Progenitor cell of endocrine pancreas (in vitro differentiated cells): ENCODE measurements around the gene RIMBP2. TPM values are rescaled to one million over a fixed set of nuclear protein-coding genes. Genes with fewer than 3 reads are reported as not detected.

Source experiments
- DNase-seq: peaks from one replicate; pipeline ENCODE4 v3.0.0; 2021; ENCODE audit warnings: low spot score; ENCODE audit not compliant: unreplicated experiment
- H3K27ac Mint-ChIP-seq: 2 replicates; pipeline ENCODE4 v1.8.0; 2021; ENCODE audit warnings: mild to moderate bottlenecking, moderate library complexity, mixed read lengths
- H3K27me3 Mint-ChIP-seq: 2 replicates; pipeline ENCODE4 v1.8.0; 2021; ENCODE audit warnings: mixed read lengths
- H3K36me3 Mint-ChIP-seq: 2 replicates; pipeline ENCODE4 v1.8.0; 2022; ENCODE audit warnings: mixed read lengths; ENCODE audit not compliant: insufficient read depth
- H3K4me1 Mint-ChIP-seq: 2 replicates; pipeline ENCODE4 v1.8.0; 2021; ENCODE audit warnings: low read depth, mixed read lengths
- H3K4me3 Mint-ChIP-seq: 2 replicates; pipeline ENCODE4 v1.8.0; 2021; ENCODE audit warnings: low read depth, mild to moderate bottlenecking, moderate library complexity, mixed read lengths
- H3K9me3 Mint-ChIP-seq: 2 replicates; pipeline ENCODE4 v1.8.0; 2021; ENCODE audit warnings: low read depth, mixed read lengths
- CTCF ChIP-seq: fragments of 200-600 bp; sonication (generic); IDR thresholded peaks from one replicate; pipeline ENCODE4 v1.5.0; 2021; ENCODE audit warnings: antibody characterized with exemption, mild to moderate bottlenecking; ENCODE audit not compliant: unreplicated experiment
- total RNA-seq: library from RNA; stranded (reverse); gene quantifications from 2 replicates; pipeline ENCODE4 v1.2.1, GENCODE V29; 2021

Gene RIMBP2
- total RNA-seq, 1 donor from 2014 or later, result 31.6 TPM

- Mint-ChIP-seq H3K27ac (no peak overlapping the region), H3K27me3 (peaks cover 7% of the 10 kb centered on the region), H3K4me3 (no peak overlapping the region), H3K36me3 (no peaks in the 10 kb centered on the region), H3K4me1 (peaks cover 7% of the 10 kb centered on the region), H3K9me3 (no peaks in the 10 kb centered on the region)
- TF ChIP-seq CTCF, result no peak
- no peak for DNase-seq
Observed at GRCh38 chr12:130661059-130661458, 55.0 kb downstream of the RIMBP2 start.

- Mint-ChIP-seq H3K27me3 (peaks cover 4% of the 10 kb centered on the region), H3K36me3 (no peaks in the 10 kb centered on the region), H3K4me3 (no peak overlapping the region), H3K9me3 (no peaks in the 10 kb centered on the region), H3K4me1 (peaks cover 7% of the 10 kb centered on the region), H3K27ac (no peak overlapping the region)
- DNase-seq, result no peak
- TF ChIP-seq CTCF, result no peak
Observed at GRCh38 chr12:130658145-130658911, 57.8 kb downstream of the RIMBP2 start.

GRCh38 chr12:130656411-130656810 lies 59.7 kb downstream of the RIMBP2 start:
- Mint-ChIP-seq H3K27ac (no peak overlapping the region), H3K9me3 (peaks cover 8% of the 10 kb centered on the region), H3K27me3 (peaks cover 4% of the 10 kb centered on the region), H3K4me1 (peaks cover 7% of the 10 kb centered on the region), H3K36me3 (no peaks in the 10 kb centered on the region), H3K4me3 (no peak overlapping the region)
- no peak for DNase-seq
- TF ChIP-seq CTCF, result no peak

GRCh38 chr12:130655881-130656280 lies 60.2 kb downstream of the RIMBP2 start:
- H3K27me3 Mint-ChIP-seq, result peaks cover 4% of the 10 kb centered on the region
- no peaks in the 10 kb centered on the region for H3K36me3 Mint-ChIP-seq
- no peak overlapping the region for H3K4me3 Mint-ChIP-seq
- no peak overlapping the region for H3K27ac Mint-ChIP-seq
- DNase-seq, result no peak
- H3K9me3 Mint-ChIP-seq, result peaks cover 8% of the 10 kb centered on the region
- peaks cover 7% of the 10 kb centered on the region for H3K4me1 Mint-ChIP-seq
- no peak for TF ChIP-seq CTCF

GRCh38 chr12:130655010-130655409 lies 61.1 kb downstream of the RIMBP2 start:
- no peak for DNase-seq
- TF ChIP-seq CTCF, result no peak
- H3K9me3 Mint-ChIP-seq, result peaks cover 8% of the 10 kb centered on the region
- H3K36me3 Mint-ChIP-seq, result no peaks in the 10 kb centered on the region
- no peak overlapping the region for H3K27ac Mint-ChIP-seq
- H3K4me3 Mint-ChIP-seq, result no peak overlapping the region
- H3K4me1 Mint-ChIP-seq, result peaks cover 11% of the 10 kb centered on the region
- peaks cover 8% of the 10 kb centered on the region for H3K27me3 Mint-ChIP-seq
